Activated naive CD8-positive, alpha-beta T cell treated with anti-CD3 and anti-CD28 coated beads, Interleukin-2, amount 50 U/mL, for 24 hours (primary cell): ENCODE measurements around the gene RGS6.

Experiments used
- ATAC-seq: fragments of 150-1000 bp; cut with Tn5 transposase; one replicate; pipeline ENCODE4 v1.10.0; 2021
- DNase-seq: peaks from one replicate; pipeline ENCODE4 v3.0.0; 2021
- H3K27ac Mint-ChIP-seq: one replicate; pipeline ENCODE4 v1.8.0; 2021; ENCODE audit warnings: mild to moderate bottlenecking, mixed read lengths
- H3K27me3 Mint-ChIP-seq: one replicate; pipeline ENCODE4 v1.8.0; 2021; ENCODE audit warnings: mixed read lengths
- H3K36me3 Mint-ChIP-seq: one replicate; pipeline ENCODE4 v1.8.0; 2021; ENCODE audit warnings: low read depth, mixed read lengths
- H3K4me1 Mint-ChIP-seq: one replicate; pipeline ENCODE4 v1.8.0; 2021; ENCODE audit warnings: mixed read lengths
- H3K4me3 Mint-ChIP-seq: one replicate; pipeline ENCODE4 v1.8.0; 2021; ENCODE audit warnings: mild to moderate bottlenecking, moderate library complexity, mixed read lengths
- H3K9me3 Mint-ChIP-seq: one replicate; pipeline ENCODE4 v1.8.0; 2021; ENCODE audit warnings: mixed read lengths

RGS6 gene

GRCh38 chr14:72483311-72483710 lies 551.1 kb downstream of the RGS6 start:
- no peak for DNase-seq
- Mint-ChIP-seq H3K27ac (no peak overlapping the region), H3K27me3 (peaks cover 13% of the 10 kb centered on the region), H3K9me3 (peaks cover 11% of the 10 kb centered on the region), H3K4me1 (peaks cover 33% of the 10 kb centered on the region), H3K36me3 (peaks cover 2% of the 10 kb centered on the region), H3K4me3 (no peak overlapping the region)
- no peak for ATAC-seq

GRCh38 chr14:72485695-72486094 lies 553.5 kb downstream of the RGS6 start:
- no peak overlapping the region for H3K27ac Mint-ChIP-seq
- ATAC-seq = no peak
- peaks cover 10% of the 10 kb centered on the region for H3K4me1 Mint-ChIP-seq
- peaks cover 2% of the 10 kb centered on the region for H3K36me3 Mint-ChIP-seq
- DNase-seq = no peak
- H3K27me3 Mint-ChIP-seq = peaks cover 9% of the 10 kb centered on the region
- no peak overlapping the region for H3K4me3 Mint-ChIP-seq
- H3K9me3 Mint-ChIP-seq = peaks cover 22% of the 10 kb centered on the region

GRCh38 chr14:72488514-72488913 lies 556.3 kb downstream of the RGS6 start:
- ATAC-seq = no peak
- Mint-ChIP-seq H3K27ac (no peak overlapping the region), H3K4me3 (no peak overlapping the region), H3K4me1 (peaks cover 2% of the 10 kb centered on the region), H3K9me3 (peaks cover 16% of the 10 kb centered on the region), H3K36me3 (no peaks in the 10 kb centered on the region), H3K27me3 (peaks cover 9% of the 10 kb centered on the region)
- no peak for DNase-seq

- Mint-ChIP-seq H3K9me3 (peaks cover 19% of the 10 kb centered on the region), H3K4me3 (no peak overlapping the region), H3K27ac (no peak overlapping the region), H3K4me1 (no peaks in the 10 kb centered on the region), H3K27me3 (peaks cover 11% of the 10 kb centered on the region), H3K36me3 (no peaks in the 10 kb centered on the region)
- no peak for DNase-seq
- no peak for ATAC-seq
Measured at GRCh38 chr14:72492196-72492595, 560.0 kb downstream of the RGS6 start.

- Mint-ChIP-seq H3K4me1 (no peaks in the 10 kb centered on the region), H3K27me3 (peaks cover 10% of the 10 kb centered on the region), H3K36me3 (no peaks in the 10 kb centered on the region), H3K27ac (no peak overlapping the region), H3K9me3 (peaks cover 8% of the 10 kb centered on the region), H3K4me3 (no peak overlapping the region)
- ATAC-seq (no peak), DNase-seq (no peak)
Measured at GRCh38 chr14:72495668-72496067, 563.4 kb downstream of the RGS6 start.

GRCh38 chr14:72498646-72499045 lies 566.4 kb downstream of the RGS6 start:
- Mint-ChIP-seq H3K27ac (no peak overlapping the region), H3K4me3 (no peak overlapping the region), H3K27me3 (peaks cover 12% of the 10 kb centered on the region), H3K36me3 (no peaks in the 10 kb centered on the region), H3K4me1 (no peaks in the 10 kb centered on the region), H3K9me3 (peaks cover 8% of the 10 kb centered on the region)
- DNase-seq (no peak), ATAC-seq (no peak)

- Mint-ChIP-seq H3K27me3 (peaks cover 10% of the 10 kb centered on the region), H3K27ac (no peak overlapping the region), H3K4me1 (no peaks in the 10 kb centered on the region), H3K36me3 (no peaks in the 10 kb centered on the region), H3K4me3 (no peak overlapping the region), H3K9me3 (peaks cover 11% of the 10 kb centered on the region)
- DNase-seq (no peak), ATAC-seq (no peak)
Measured at GRCh38 chr14:72499746-72500145, 567.5 kb downstream of the RGS6 start.

GRCh38 chr14:72500234-72500838 lies 568.1 kb downstream of the RGS6 start:
- Mint-ChIP-seq H3K4me1 (no peaks in the 10 kb centered on the region), H3K36me3 (no peaks in the 10 kb centered on the region), H3K4me3 (no peak overlapping the region), H3K9me3 (peaks cover 6% of the 10 kb centered on the region), H3K27ac (no peak overlapping the region), H3K27me3 (peaks cover 8% of the 10 kb centered on the region)
- DNase-seq (no peak), ATAC-seq (no peak)

- Mint-ChIP-seq H3K27me3 (peaks cover 8% of the 10 kb centered on the region), H3K4me1 (no peaks in the 10 kb centered on the region), H3K4me3 (no peak overlapping the region), H3K36me3 (no peaks in the 10 kb centered on the region), H3K27ac (no peak overlapping the region), H3K9me3 (peaks cover 6% of the 10 kb centered on the region)
- ATAC-seq = no peak
- no peak for DNase-seq
Measured at GRCh38 chr14:72501439-72501838, 569.2 kb downstream of the RGS6 start.

GRCh38 chr14:72503271-72503670 lies 571.0 kb downstream of the RGS6 start:
- no peaks in the 10 kb centered on the region for H3K36me3 Mint-ChIP-seq
- DNase-seq (no peak), ATAC-seq (no peak)
- no peak overlapping the region for H3K4me3 Mint-ChIP-seq
- no peaks in the 10 kb centered on the region for H3K4me1 Mint-ChIP-seq
- peaks cover 8% of the 10 kb centered on the region for H3K27me3 Mint-ChIP-seq
- H3K27ac Mint-ChIP-seq = no peak overlapping the region
- peaks cover 6% of the 10 kb centered on the region for H3K9me3 Mint-ChIP-seq

- no peaks in the 10 kb centered on the region for H3K4me1 Mint-ChIP-seq
- no peak for ATAC-seq
- H3K27me3 Mint-ChIP-seq = peaks cover 8% of the 10 kb centered on the region
- DNase-seq = no peak
- peaks cover 6% of the 10 kb centered on the region for H3K9me3 Mint-ChIP-seq
- no peaks in the 10 kb centered on the region for H3K36me3 Mint-ChIP-seq
- H3K4me3 Mint-ChIP-seq = no peak overlapping the region
- H3K27ac Mint-ChIP-seq = no peak overlapping the region
Measured at GRCh38 chr14:72503696-72504368, 571.6 kb downstream of the RGS6 start.

GRCh38 chr14:72510566-72510965 lies 578.3 kb downstream of the RGS6 start:
- Mint-ChIP-seq H3K27me3 (peaks cover 7% of the 10 kb centered on the region), H3K36me3 (no peaks in the 10 kb centered on the region), H3K4me3 (no peak overlapping the region), H3K9me3 (no peaks in the 10 kb centered on the region), H3K4me1 (no peaks in the 10 kb centered on the region), H3K27ac (no peak overlapping the region)
- DNase-seq (no peak), ATAC-seq (no peak)

- ATAC-seq = no peak
- Mint-ChIP-seq H3K9me3 (no peaks in the 10 kb centered on the region), H3K36me3 (no peaks in the 10 kb centered on the region), H3K27ac (no peak overlapping the region), H3K4me3 (no peak overlapping the region), H3K27me3 (peaks cover 12% of the 10 kb centered on the region), H3K4me1 (peaks cover 7% of the 10 kb centered on the region)
- no peak for DNase-seq
Measured at GRCh38 chr14:72512281-72512680, 580.1 kb downstream of the RGS6 start.

- no peak overlapping the region for H3K4me3 Mint-ChIP-seq
- H3K27ac Mint-ChIP-seq = no peak overlapping the region
- peaks cover 14% of the 10 kb centered on the region for H3K27me3 Mint-ChIP-seq
Measured at GRCh38 chr14:72512925-72513324, 580.7 kb downstream of the RGS6 start.

GRCh38 chr14:72513346-72513745 lies 581.1 kb downstream of the RGS6 start:
- peaks cover 14% of the 10 kb centered on the region for H3K27me3 Mint-ChIP-seq
- no peak for DNase-seq
- no peak for ATAC-seq
- no peak overlapping the region for H3K27ac Mint-ChIP-seq
- no peak overlapping the region for H3K4me3 Mint-ChIP-seq
- no peaks in the 10 kb centered on the region for H3K9me3 Mint-ChIP-seq
- no peaks in the 10 kb centered on the region for H3K36me3 Mint-ChIP-seq
- H3K4me1 Mint-ChIP-seq = peaks cover 17% of the 10 kb centered on the region

More at GRCh38 chr14:72512925-72513324, 580.7 kb downstream of the RGS6 start:
- DNase-seq (no peak), ATAC-seq (no peak)
- Mint-ChIP-seq H3K9me3 (no peaks in the 10 kb centered on the region), H3K4me1 (peaks cover 13% of the 10 kb centered on the region), H3K36me3 (no peaks in the 10 kb centered on the region)
